HG03378 (cell line): ENCODE data around the gene ITPKB.
"Not testable (repeated sequence)": the region's sequence is repeated elsewhere in the genome, so short reads cannot be mapped to it uniquely, and the experiment has no call there.

Source experiments
- ATAC-seq: cut with Tn5 transposase; IDR thresholded peaks from one replicate; pipeline ENCODE4 v1.9.1; 2021; ENCODE audit warnings: mild to moderate bottlenecking, moderate library complexity; ENCODE audit not compliant: unreplicated experiment

Gene ITPKB

DNA sequence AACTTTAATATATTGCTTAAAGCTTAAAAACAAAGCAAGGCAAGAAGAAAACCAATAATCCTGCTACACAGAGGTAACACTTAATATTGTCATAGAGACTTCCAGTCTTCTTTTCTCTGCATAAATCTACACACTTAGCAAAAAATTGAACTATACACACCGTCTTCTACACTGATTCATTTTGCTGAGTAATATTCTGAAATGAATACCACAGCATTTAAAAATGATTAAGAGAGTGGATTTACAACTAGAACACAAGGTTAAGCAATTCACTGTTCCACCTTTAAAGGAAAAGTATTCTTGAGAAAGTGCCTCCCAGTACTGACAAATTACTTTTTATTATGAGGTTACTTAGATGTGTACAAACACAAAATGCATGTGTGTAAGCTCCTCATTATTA lies 22.2 kb upstream of the ITPKB start:
- no peak for ATAC-seq

DNA sequence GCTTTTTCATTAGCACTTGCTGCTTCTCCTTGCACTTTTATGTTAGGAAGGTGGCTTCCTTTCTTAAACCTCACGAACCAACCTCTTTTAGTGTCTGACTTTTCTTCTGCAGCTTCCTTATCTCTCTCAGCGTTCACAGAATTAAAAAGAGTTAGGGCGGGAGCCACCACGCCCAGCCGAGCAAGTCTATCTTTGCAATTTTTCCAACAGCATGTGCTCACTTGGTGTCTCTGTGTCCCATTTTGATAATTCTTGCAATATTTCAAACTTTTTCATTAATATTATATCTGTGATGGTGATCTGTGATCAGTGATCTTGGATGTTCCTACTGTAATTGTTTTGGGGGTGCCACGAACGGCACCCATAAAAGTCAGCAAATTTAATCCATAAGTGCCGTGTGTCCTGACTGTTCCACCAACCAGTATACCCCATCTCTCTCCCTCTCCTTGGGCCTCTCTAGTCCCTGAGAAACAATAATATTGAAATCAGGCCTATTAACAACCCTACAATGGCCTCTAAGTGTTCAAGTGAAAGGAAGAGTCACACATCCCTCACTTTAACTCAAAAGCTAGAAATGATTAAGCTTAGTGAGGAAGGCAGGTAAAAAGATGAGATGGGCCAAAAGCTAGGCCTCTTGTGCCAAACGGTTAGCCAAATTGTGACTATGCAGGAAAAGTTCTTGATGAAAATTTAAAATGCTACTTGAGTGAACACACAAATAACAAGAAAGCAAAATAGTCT lies 15.9 kb upstream of the ITPKB start:
- no peak for ATAC-seq

DNA sequence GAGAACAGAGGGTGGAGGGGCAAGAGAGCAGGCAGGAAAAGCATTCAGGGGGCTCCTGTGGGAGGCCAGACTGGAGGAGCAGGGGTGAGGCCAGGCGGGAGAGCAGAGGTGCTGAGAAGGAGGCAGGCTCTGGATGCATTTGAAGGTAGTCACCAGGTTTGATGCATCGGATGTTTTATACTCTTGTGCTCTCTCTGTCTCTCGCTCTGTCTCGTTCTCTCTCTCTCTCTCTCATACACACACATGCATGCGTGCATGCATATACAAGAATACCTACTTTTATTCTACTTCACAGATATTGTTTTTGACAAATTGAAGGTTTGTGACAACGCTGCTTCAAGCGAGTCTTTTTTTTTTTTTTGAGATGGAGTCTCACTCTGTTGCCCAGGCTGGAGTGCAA lies 15.0 kb upstream of the ITPKB start:
- no peak for ATAC-seq

DNA sequence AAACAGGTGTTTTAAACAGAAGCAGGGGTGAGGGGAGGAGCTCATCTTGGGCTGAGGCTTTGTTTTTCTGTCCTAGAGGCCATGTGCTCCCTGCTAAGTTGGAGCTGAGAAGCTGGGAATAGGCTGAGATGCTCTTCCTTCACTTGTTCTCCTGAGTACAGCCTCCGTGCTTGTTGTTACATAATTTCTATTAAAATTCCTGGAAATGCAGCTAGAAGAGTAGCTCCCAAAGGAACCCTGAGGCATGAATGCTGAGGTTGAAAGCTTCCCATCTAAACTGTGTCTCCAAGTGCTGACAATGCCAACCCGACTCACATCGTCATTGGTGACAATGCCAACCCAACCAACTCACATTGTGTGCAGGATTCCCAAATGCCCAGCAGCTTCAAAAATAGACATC lies 12.6 kb upstream of the ITPKB start:
- no peak for ATAC-seq

DNA sequence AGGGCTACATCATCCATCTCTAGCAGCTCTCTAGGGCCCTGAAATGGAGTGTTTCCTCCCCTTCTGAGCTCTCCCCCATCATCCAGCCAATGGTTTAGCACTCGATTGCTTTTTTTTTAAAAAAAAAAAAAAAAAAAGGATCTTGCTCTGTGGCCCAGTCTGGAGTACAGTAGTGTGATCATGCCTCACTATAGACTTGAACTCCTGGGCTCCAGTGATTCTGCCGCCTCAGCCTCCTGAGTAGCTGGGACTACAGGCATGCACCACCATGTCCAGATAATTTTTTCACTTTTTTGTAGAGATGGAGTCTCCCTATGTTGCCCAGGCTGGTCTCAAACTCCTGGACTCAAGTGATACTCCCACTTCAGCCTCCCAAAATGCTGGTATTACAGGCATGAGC lies 12.1 kb upstream of the ITPKB start:
- ATAC-seq: no peak

DNA sequence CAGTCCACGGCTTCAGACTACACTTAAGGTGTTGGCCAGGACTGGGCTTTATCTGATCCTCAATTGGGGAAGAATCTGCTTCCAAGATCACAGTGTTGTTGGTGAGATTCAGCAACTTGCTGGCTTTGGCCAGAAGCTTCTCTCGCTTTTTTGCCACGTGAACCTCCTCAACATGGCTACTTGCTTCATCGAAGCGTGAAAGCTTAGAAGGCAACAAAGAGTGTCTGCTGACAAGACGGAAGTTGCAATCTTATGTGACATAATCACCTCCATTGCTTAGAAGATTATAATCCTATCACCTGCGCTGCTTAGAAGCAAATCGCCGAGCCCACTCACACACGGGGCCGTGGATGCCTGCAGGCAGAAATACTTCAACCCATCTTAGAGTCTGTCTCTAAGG lies 10.4 kb upstream of the ITPKB start:
- ATAC-seq: no peak

DNA sequence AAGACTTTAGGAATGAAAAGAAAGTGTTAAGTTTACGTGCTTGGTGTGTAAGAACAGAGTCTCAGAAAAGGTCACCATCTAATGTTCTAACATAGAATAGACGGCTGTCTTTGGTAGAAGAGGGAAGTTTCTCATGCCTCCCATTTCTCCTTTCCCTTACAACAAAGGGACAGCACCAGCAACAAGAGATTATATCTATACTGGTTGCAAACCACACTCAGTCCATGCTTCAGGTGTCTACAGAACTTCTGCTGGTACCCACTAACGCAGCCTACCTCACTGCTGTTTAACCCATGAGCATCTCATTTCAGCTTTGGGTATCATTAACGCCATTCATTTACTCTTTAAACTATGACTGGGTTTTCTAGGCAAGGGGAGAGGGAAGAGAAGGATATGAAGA lies 9.2 kb upstream of the ITPKB start:
- no peak for ATAC-seq

DNA sequence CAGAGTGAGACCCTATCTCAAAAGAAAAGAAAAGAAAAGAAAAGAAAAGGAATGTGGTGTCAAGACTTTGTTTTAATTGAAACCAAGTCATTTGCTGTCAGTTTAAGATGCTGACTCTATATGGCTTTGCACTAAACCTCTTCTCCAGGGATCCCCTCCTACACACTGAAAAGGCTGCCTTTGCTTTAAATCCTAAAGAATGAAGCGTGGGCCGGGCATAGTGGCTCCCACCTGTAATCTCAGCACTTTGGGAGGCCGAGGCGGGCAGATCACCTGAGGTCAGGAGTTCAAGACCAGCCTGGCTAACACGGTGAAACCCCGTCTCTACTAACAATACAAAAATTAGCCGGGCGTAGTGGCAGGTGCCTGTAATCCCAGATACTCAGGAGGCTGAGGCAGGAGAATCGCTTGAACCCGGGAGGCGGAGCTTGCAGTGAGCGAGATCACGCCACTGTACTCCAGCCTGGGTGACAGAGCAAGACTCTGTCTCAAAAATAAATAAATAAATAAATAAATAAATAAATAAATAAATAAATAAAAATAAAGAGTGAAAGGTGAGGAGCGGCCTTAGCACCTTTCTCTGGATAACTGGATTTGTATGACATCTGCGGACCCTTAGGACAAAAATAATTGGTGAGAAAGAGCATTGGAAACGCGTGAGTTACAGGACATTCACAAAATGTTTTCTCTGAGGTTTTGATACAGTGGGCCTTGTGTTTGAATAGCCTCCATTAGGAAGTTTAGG lies 8.6 kb upstream of the ITPKB start:
- not testable (repeated sequence) for ATAC-seq

DNA sequence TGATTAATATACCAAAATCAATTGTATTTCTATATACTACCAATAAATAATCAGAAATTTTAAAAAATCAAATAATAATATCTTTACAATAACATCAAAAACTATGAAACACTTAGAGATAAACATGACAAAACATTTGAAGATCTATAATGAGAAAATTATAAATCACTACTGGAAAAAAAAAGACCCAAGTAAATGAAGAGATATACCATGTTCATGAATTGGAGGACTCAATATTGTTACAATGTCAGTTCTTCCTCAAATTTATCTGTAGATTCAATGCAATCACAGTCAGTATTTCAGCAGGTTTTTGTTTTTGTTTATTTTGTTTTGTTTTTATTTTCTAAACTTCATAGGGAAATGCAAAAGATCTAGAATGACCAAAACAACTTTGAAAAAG lies 4.2 kb upstream of the ITPKB start:
- no peak for ATAC-seq

DNA sequence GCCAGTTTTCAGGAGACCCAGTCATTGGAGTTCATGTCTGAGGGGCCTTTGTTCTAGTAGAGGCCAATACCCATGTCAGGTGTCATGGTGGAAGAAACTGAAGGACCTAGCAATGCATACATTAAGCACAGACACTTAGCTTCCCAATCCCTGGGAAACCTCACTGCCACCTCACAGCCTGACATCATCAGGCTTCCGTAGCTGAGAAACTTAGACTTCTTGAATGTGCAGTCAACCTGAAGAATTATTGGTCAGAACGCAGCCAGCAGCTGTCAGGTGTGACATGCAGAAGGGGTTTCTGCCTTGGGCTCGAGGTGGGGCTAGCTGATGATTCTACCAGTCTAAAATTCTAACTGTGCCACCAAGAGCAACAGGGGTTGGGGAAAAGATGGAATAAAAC lies 1.9 kb upstream of the ITPKB start:
- ATAC-seq: no peak

DNA sequence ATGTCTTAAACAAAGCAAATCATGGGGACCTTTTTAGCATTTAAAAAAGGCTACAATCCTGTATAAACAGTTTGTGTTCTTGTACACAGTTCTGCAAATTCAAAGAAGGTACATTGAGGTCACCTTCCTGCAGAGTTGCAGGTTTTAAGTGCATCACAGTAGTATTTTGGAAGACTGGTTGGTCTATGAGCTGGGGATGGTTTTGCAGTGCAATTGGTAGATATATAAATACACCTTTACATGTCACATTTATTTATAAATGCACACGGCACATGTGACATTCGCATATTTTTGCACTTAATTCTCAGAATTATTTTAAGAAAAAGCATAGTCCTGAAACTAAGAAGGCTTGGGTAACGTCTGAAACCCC lies 599 bp upstream of the ITPKB start:
- ATAC-seq: no peak

DNA sequence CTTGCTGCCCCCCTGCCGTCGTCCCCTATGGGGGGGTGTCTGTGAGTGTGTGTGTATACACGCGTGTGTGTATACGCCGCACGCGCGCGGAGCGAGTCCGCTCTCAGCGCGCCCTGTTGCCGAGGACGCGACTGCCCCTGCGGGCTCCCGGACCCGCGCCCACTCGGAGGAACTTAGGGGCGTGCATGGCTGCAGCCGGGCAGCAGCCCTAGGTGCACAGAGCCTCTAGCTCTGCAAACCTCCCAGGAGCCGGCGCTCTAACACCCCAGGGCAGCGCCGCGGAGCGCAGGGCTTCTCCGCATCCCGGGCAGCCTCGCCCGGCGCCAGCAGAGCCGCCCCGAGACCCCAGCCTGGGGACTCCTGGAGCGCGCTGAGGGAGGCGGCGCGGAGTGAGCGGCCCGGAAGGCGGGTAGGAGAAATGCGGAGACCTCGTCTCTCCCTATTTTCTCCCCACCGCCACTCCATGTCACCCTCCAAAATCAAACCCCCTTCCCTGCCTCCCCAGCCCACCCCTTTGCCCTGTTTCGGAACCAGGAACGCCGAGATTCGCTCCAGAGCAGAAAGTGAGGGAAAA lies 574 bp downstream of the ITPKB start:
- no peak for ATAC-seq

DNA sequence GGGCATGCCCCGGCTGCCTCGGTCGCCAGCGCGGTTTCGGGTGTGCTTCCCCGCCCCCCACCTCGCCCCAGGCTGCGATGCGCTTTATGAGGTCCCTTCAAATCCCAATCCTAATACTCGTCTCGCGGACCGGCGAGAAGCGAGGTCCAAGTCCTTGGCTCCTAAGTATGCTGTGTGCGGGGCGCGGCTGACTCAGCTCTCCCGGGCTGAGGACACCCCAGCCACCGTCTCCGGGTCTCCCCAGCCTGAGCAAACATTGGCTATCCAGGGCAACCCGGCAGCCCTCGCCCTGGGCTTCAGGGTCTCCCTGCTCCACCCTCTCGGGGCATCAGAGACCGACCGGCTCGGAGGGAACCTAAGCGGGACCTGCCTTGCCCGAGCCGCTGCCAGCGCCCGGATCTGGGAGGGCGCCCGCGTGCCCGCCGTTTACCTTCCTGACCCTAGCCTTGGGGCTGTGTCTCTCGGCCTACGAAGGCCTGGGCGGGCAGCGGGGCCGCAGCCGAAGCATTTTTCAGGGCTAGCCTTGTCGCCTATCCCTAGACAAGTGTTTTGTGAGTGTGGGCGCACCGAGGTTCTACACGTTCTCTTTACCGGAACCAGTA lies 1.2 kb downstream of the ITPKB start:
- ATAC-seq: no peak

DNA sequence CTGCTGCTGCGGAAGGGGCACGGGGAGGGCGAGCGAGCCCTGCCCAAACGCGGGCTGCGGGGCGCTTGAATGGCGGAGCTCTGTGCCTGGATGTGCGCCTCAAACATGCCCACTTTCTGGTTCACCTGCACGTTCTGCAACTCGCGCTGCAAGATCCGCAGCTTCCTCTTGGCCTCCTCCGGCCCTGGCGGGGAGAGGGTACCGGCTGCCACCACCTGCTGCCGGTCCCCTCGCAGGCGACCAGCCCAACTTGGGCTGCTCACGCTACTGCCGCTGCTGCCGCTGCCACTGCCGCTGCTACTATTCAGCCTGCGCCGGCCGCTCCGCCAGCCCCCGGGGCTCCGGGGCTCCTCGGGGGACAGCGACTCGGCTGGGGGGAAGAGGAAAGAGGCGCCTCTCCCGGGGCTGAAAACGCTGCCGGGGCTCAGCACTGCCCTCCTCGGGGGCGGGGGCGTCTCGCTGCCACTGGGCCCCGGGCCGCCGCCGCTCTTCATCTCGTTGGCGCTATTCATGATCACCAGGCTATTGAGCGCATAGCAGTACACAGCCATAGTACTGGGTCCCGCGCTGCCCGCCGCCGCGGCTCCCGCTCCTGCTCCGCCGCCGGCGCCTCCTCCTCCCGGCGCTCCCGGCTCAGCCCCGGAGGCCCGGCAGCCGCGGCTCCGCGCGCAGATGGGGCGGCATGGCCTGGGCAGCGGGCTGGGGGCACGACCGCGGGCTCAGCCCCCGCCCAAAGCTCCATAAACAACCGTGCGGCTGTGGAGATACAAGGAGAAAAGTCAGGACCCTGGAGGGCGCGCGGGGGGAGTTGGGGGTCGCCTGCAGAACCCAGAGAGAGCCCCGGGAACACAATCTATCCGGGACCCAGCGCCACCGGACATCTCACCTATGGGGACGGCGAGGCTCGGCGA lies 1.9 kb downstream of the ITPKB start:
- no peak for ATAC-seq

DNA sequence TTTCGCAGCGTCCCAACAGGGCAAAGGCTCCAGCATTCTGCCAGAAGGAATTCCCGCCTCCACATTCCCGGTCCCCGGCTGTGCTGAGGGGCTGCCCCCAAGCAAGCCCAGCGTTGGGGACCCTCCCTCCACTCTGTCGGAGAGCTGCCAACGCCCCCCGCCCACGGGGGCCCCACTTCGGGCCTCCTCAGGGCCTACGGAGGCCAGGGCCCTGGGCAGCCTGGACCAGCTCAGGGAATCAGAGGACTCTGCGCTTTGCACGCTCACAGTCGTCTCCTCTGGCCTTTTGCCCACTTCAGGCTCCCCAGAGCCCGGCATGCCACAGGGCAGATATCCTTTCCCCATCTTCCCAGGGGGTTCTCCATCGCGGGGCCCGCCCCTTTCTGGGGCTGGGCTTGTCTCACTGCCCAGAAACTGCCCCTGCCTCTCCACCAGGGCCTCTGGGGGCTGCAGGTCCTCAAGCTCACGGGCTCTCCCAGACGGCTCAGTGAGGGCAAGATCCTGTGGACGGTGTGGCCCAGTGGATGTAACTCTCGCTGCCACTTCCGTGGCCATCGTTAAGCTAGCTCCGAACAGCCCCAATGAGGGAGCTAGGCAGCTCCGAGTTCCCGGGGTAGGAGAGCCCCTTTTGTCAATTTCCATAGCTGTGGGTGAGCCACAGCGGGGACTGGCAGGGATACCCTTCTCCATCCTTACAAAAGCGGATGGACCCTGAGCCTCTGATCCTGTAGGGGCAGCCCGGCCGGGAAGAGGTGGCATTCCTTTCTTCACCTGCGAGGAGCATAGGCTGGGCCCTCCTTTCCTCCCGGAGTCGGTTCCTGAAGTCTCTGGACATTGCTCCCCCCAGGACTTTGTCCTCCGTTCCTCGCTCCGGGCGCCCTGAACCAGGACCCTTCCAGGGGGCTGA lies 2.8 kb downstream of the ITPKB start:
- ATAC-seq: no peak

DNA sequence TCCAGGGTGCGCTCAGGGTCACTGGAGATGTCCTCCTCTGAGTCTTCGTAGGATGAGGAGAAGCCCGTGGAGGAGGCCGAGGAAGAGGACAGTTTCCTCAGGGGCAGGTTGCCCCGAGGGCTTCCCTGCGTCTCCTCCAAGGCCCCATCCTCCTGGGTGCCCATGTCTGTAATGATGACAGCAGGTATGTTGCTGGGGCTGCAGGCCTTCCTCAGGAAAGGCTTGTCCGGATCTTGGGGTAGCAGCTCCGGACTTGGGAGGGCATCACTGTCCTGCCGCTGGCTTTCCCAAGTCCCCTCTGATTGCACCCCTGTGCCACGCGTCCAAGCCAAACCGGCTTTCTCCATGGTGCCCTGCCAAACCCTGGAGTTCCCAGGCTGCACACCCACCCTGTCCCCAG lies 3.5 kb downstream of the ITPKB start:
- ATAC-seq: no peak

DNA sequence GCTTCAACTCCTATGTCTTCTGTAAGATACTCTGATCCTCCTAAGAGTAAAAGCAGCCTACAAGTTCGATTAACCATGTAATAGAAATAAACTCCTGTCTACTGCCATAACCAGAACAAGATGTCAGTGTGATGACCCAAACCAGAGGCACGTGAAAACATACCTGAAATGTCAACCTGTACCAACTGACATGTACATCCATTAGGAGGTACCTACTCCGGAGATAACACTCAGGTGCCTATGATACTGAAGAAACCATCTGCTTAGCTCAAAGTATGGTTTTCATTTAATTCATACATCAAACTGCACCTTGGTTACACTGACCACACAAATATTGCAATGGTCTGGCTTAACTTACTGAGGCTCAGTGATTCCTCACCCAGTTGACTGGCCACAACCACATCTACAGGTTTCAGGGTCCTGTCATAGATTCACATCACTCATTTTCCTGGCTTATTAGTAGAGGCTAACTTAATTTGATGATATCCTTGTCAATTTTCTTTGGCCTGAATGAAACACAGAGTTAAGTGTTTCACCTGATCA lies 4.4 kb downstream of the ITPKB start:
- ATAC-seq: no peak

DNA sequence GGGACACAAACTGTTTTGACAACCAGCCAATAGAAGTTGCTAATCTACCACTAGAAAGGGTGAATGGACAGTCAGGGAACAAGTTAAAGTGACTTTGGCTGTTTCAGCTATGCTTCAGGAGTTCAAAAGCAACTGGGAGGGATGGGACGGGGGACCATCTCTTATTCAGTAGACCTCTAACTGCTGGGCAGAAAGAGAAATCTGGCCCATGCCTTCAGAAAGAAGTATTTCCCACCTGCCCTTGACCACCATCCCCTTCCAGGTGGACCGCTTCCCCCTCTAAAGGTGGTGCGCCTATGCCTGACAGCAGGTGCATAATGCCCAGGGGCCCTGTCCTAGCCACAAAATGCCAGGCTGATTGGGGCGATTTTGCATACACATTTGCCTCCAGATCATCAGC lies 5.2 kb downstream of the ITPKB start:
- ATAC-seq: no peak

DNA sequence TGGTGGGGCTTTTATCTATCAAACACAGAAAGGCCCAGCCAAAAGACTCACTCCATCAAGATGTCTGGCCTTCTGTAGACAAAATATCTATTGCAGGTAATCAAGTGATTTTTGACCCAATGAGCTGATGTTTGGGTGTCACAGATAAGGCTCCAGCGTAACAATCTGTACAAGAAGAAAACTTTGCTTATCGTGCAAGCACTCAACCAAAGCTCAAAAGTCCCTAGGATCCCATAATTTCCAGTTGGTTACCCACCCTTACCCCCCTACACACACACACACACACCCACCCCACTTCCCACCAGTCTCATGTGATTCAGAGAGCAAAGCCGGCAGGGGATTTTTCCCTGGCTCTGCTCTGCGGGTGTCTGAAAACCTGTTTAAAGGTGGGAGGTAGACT lies 5.8 kb downstream of the ITPKB start:
- no peak for ATAC-seq

DNA sequence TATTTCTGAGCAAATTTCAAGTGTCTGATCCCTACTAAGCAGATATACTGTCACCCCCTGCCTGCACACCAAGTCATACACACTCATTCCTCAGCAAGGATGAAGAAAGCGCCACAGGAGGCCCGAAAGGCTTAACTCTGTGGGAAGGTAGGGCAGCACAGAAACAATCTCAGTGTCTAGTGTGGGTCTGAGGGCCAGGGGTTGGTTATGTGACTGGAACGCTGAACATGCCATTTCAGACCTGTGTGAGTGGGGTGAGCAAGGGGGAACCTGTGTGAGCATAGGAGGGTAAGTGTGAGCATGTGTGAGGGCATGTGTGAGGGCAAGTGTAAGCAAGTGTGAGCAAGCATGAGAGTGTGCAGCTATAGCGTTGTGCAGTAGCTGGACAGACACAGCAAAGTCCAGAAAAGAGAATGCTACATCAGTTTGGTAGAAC lies 6.2 kb downstream of the ITPKB start:
- no peak for ATAC-seq
